GM13977 (cell line): ENCODE measurements around the gene CUX1.

Experiments
- DNase-seq: peaks from one replicate; pipeline ENCODE4 v3.0.0; 2012; ENCODE audit warnings: low spot score
- in situ Hi-C: fragments of 300-500 bp; cut with MboI; formaldehyde crosslinking; loops from one replicate; pipeline ENCODE4 v1.12.0; 2022; ENCODE audit warnings: low sequenced_read_pairs, low pct_unique_long_range_greater_than_20kb, mixed read lengths, inconsistent platforms; ENCODE audit not compliant: unreplicated experiment
- TF ChIP-seq, protein P1 (sequence below): IDR thresholded peaks from 2 replicates; pipeline ENCODE4 v1.5.1; 2012; ENCODE audit warnings: mild to moderate bottlenecking, control low read depth; ENCODE audit not compliant: insufficient read depth; ENCODE audit errors: extremely low read depth, missing control alignments

The CUX1 gene

DNA sequence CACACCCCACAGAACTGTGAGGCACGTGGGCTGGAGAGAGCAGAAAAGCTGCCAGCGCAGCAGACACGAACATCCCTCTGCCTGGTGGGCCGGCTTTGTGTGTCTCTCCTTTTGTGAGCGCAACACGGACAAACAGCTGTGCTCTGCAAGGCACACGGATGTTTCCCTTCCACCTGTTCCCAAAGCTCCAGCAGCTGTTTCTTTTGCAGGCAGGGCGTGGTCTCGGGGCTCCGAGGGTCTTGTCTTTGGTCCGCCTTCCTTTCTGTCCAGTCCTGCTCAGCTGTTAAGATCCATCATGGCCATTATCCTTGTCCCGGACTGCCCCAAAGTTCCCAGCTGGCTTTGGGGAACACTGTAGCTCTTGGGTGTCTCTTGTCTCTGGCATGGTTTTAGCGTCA lies 436.5 kb downstream of the CUX1 start:
- in situ Hi-C loops = no loop called here
- DNase-seq = no peak
- TF ChIP-seq, protein P1, sequence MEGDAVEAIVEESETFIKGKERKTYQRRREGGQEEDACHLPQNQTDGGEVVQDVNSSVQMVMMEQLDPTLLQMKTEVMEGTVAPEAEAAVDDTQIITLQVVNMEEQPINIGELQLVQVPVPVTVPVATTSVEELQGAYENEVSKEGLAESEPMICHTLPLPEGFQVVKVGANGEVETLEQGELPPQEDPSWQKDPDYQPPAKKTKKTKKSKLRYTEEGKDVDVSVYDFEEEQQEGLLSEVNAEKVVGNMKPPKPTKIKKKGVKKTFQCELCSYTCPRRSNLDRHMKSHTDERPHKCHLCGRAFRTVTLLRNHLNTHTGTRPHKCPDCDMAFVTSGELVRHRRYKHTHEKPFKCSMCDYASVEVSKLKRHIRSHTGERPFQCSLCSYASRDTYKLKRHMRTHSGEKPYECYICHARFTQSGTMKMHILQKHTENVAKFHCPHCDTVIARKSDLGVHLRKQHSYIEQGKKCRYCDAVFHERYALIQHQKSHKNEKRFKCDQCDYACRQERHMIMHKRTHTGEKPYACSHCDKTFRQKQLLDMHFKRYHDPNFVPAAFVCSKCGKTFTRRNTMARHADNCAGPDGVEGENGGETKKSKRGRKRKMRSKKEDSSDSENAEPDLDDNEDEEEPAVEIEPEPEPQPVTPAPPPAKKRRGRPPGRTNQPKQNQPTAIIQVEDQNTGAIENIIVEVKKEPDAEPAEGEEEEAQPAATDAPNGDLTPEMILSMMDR = no peak

DNA sequence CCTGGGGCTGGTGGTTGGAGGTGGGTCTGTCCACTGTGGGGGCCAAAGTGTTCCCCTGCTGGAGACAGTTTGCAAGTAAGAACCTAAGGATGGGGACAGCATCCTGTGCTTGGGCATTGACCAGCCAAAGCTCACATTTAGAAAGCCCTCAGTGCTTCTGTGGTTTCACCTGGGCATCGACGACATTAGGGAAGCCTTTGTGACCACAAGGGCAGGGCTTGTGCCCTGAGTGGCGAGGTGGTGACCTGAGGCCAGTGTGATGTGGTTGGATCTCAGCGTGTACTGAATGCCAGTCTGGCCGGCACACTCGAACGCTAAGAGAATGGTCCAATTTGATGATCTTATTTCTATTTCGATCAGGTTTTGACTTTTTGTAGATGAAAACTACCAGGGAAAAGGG lies 437.1 kb downstream of the CUX1 start:
- no peak for DNase-seq
- in situ Hi-C loops = no loop called here
- TF ChIP-seq, protein P1 = no peak

DNA sequence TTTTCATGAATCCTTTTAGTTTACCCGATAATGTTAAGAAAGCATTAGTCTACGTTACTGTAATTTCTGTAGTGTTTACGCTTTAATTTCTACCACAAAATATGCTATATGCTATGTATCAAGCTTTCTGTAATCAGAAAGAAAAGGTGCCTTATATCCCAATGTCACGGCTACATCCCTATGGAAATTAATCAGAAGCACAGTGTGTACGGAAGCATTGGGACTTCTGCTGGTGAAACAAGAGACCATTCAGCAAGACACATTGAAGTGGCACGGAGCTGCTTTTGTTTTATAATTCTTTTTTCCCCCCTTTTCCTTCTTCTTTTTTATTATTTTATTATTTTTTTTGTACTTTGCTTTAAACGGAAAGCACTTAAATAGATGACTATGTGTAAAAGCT lies 438.1 kb downstream of the CUX1 start:
- no peak for DNase-seq
- in situ Hi-C loops = no loop called here
- TF ChIP-seq, protein P1 = no peak

DNA sequence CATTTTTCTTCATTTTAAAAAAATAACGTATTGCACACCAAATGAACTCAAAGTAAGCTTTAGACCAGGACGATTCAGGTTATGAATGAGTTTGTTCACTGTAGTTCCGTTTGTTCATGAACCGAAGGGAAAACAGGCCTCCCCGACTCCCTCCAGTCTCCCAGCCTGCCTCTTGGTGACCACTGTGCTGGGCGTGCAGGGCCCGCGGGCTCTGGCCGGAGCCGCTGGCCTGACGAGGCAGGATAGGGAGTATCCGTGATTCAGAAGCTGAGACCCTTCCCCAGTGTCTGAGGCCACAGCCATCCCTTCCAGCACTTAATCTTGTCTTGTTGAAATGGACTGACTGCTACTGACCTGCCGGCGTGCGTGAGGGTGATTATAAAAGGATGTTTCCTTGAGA lies 438.5 kb downstream of the CUX1 start:
- no peak for DNase-seq
- in situ Hi-C loops = no loop called here
- TF ChIP-seq, protein P1 = no peak

DNA sequence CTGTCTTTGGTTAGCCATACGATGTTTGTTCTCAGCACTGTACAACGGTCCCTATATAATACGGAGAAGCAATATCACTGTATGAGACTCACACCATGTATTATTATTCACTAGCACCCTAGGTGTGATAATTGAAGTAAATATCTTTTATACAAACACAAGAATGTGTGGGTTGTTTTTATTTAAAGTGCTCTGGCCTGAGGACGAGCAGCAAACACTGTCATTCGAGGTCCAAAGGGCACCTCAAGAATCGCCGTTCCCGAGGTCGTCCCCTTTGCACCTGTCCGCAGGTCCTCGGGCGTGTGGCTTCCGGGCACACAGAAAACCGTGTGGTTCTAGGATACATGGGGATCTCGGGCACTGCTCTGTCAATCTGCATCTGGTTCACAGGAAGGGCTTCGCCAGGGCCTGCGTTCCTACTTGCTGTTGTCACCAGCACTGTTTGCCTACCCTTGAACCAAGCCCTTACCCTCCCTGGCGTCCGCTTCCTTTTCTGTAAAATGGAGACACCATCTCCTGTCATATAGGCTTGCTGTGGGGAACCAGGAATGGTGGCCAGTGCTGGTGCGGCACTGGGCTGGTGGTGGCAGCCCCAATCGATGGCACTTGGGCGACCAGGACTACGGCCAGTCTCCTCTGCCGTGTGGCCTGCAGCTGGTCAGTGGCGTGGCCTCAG lies 440.8 kb downstream of the CUX1 start:
- in situ Hi-C loops = no loop called here
- no peak for DNase-seq
- TF ChIP-seq, protein P1 = no peak

DNA sequence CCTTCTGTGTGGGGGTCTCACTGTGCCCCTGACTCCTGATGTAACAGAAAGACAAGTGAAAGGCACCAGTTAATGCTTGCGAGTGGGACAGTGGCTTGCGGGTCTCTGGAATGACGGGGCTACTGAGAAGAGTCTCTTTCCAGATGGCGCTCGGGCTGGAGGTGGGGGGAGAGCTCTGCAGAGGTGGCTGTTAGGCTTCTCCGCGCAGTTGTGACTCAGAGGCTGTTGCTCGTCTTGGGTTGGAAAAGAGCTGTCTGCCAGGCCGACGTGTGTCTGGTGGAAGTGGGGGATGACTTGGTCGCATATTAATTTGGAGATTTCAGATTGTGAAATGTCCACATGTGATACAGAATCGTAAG lies 441.3 kb downstream of the CUX1 start:
- in situ Hi-C loops = no loop called here
- no peak for DNase-seq
- TF ChIP-seq, protein P1 = no peak
